ENCODE measurements around the gene BIRC2. TPM values are rescaled to one million over a fixed set of nuclear protein-coding genes. Genes with fewer than 3 reads are reported as not detected.

The BIRC2 gene
- total RNA-seq, 4 donors from 2014 or later = 43.9 to 152 (median 72.9) TPM

GRCh38 chr11:102322560-102322959 is 24.5 kb upstream of the BIRC2 start:
- Histone ChIP-seq H3K27ac (no peak overlapping the region), H3K4me3 (replicated peaks in 1 of 3) (no peak overlapping the region), H3K4me1 (peaks cover 0 to 3% of the 10 kb centered on the region in 2 donors), H3K36me3 (no peaks in the 10 kb centered on the region), H3K9me3 (no peaks in the 10 kb centered on the region), H3K27me3 (no peaks in the 10 kb centered on the region)
- intact Hi-C loops (cut with DNase I) = no loop called here
- WGBS, 2 donors = 63 to 70% methylated on average over 2 of the region's 2 CpGs
- no peak for TF ChIP-seq POLR2A (IDR thresholded peaks at IDR 0.05)
- TF ChIP-seq CTCF (IDR thresholded peaks at IDR 0.05) = no peak
- DNase-seq = no peak

- intact Hi-C loops (cut with DNase I) = no loop called here
- DNase-seq = no peak
- H3K27ac ChIP-seq = no peak overlapping the region
Measured at GRCh38 chr11:102323542-102324251, 23.3 kb upstream of the BIRC2 start.

GRCh38 chr11:102325088-102325487 is 21.9 kb upstream of the BIRC2 start:
- WGBS, 2 donors = 90 to 93% methylated on average over 3 of the region's 3 CpGs
- intact Hi-C loops (cut with DNase I) = no loop called here
- TF ChIP-seq POLR2A (IDR thresholded peaks at IDR 0.05) (no peak), CTCF (IDR thresholded peaks at IDR 0.05) (no peak)
- no peak overlapping the region for H3K4me3 ChIP-seq (replicated peaks in 1 of 3)
- H3K4me1 ChIP-seq = no peaks in the 10 kb centered on the region
- DNase-seq = no peak
- H3K27me3 ChIP-seq = no peaks in the 10 kb centered on the region
- no peaks in the 10 kb centered on the region for H3K9me3 ChIP-seq
- H3K27ac ChIP-seq = no peak overlapping the region
- H3K36me3 ChIP-seq = peaks cover 0 to 3% of the 10 kb centered on the region in 2 donors

More at GRCh38 chr11:102323542-102324251, 23.3 kb upstream of the BIRC2 start:
- TF ChIP-seq POLR2A (IDR thresholded peaks at IDR 0.05) (no peak), CTCF (IDR thresholded peaks at IDR 0.05) (no peak)
- Histone ChIP-seq H3K4me3 (replicated peaks in 1 of 3) (no peak overlapping the region), H3K9me3 (no peaks in the 10 kb centered on the region), H3K4me1 (no peaks in the 10 kb centered on the region), H3K36me3 (peaks cover 0 to 3% of the 10 kb centered on the region in 2 donors), H3K27me3 (no peaks in the 10 kb centered on the region)
- 96 to 97% methylated on average over 1 of the region's 1 CpG for WGBS, 2 donors

- Histone ChIP-seq H3K27ac (no peak overlapping the region), H3K27me3 (no peaks in the 10 kb centered on the region), H3K4me3 (replicated peaks in 1 of 3) (no peak overlapping the region), H3K36me3 (peaks cover 0 to 3% of the 10 kb centered on the region in 2 donors), H3K9me3 (no peaks in the 10 kb centered on the region), H3K4me1 (no peaks in the 10 kb centered on the region)
- no peak for DNase-seq
- intact Hi-C loops (cut with DNase I) = no loop called here
- WGBS, 2 donors = 98 to 100% methylated on average over 1 of the region's 1 CpG
- TF ChIP-seq POLR2A (IDR thresholded peaks at IDR 0.05) (no peak), CTCF (IDR thresholded peaks at IDR 0.05) (no peak)
Measured at GRCh38 chr11:102328748-102329147, 18.3 kb upstream of the BIRC2 start.

GRCh38 chr11:102330231-102330630 is 16.8 kb upstream of the BIRC2 start:
- no peak overlapping the region for H3K27ac ChIP-seq
- no peaks in the 10 kb centered on the region for H3K27me3 ChIP-seq
- no peak for DNase-seq
- H3K4me3 ChIP-seq (replicated peaks in 1 of 3) = no peak overlapping the region
- peaks cover 0 to 3% of the 10 kb centered on the region in 2 donors for H3K36me3 ChIP-seq
- TF ChIP-seq POLR2A (IDR thresholded peaks at IDR 0.05) (no peak), CTCF (IDR thresholded peaks at IDR 0.05) (no peak)
- H3K9me3 ChIP-seq = no peaks in the 10 kb centered on the region
- H3K4me1 ChIP-seq = no peaks in the 10 kb centered on the region
- intact Hi-C loops (cut with DNase I) = no loop called here
